SIG-M5 (cell line): ENCODE data around the gene MEIS1.
"Not testable (repeated sequence)": the region's sequence is repeated elsewhere in the genome, so short reads cannot be mapped to it uniquely, and the experiment has no call there.

ENCODE experiments used
- DNase-seq: peaks from one replicate; lab custom pipeline; 2025; lab: John Stamatoyannopoulos, UW

MEIS1 gene

GRCh38 chr2:66434679-66435548 lies at the start of gene MEIS1:
Gene MEIS1 (plus strand): TSS chr2:66435125. CDS start chr2:66435857, 732 bp downstream.
- DNase-seq: no peak

GRCh38 chr2:66387016-66387753 lies 47.7 kb upstream of the MEIS1 start:
- DNase-seq: no peak

- no peak for DNase-seq
These were observed 45.2 kb upstream of the MEIS1 start for GRCh38 chr2:66389651-66390131.

GRCh38 chr2:66390152-66390551 lies 44.8 kb upstream of the MEIS1 start:
- no peak for DNase-seq

- DNase-seq: no peak
These were observed 44.1 kb upstream of the MEIS1 start for GRCh38 chr2:66390811-66391210.

GRCh38 chr2:66391240-66391639 lies 43.7 kb upstream of the MEIS1 start:
- DNase-seq: not testable (repeated sequence)

GRCh38 chr2:66405473-66405872 lies 29.5 kb upstream of the MEIS1 start:
- DNase-seq: no peak

- DNase-seq: no peak
These were observed 26.0 kb upstream of the MEIS1 start for GRCh38 chr2:66408905-66409304.

GRCh38 chr2:66412874-66413273 lies 22.1 kb upstream of the MEIS1 start:
- DNase-seq: no peak

GRCh38 chr2:66414896-66415295 lies 20.0 kb upstream of the MEIS1 start:
- DNase-seq: no peak

- DNase-seq: no peak
These were observed 16.5 kb upstream of the MEIS1 start for GRCh38 chr2:66418381-66418780.

- no peak for DNase-seq
These were observed 13.3 kb upstream of the MEIS1 start for GRCh38 chr2:66421612-66422011.

GRCh38 chr2:66423391-66424124 lies 11.4 kb upstream of the MEIS1 start:
- no peak for DNase-seq

GRCh38 chr2:66426244-66427111 lies 8.4 kb upstream of the MEIS1 start:
- DNase-seq: no peak

GRCh38 chr2:66427300-66427699 lies 7.6 kb upstream of the MEIS1 start:
- DNase-seq: no peak

- no peak for DNase-seq
These were observed 5.8 kb upstream of the MEIS1 start for GRCh38 chr2:66428986-66429612.

GRCh38 chr2:66429693-66430504 lies 5.0 kb upstream of the MEIS1 start:
- DNase-seq: no peak

GRCh38 chr2:66430505-66431273 lies 4.2 kb upstream of the MEIS1 start:
- no peak for DNase-seq

GRCh38 chr2:66431274-66431642 lies 3.7 kb upstream of the MEIS1 start:
- no peak for DNase-seq
